Esophagus squamous epithelium (tissue), 5 donors: ENCODE results near the gene ARHGEF37. TPM values are rescaled to one million over a fixed set of nuclear protein-coding genes. Genes with fewer than 3 reads are reported as not detected.

Experiments used
- DNase-seq: peaks from one replicate; lab custom pipeline; 2025; lab: John Stamatoyannopoulos, UW
- H3K27ac ChIP-seq, 4 donors: fragments of 200-600 bp; sonication (generic); one replicate each; pipeline ENCODE4 v1.5.1; 2016 to 2019; ENCODE audit warnings: mild to moderate bottlenecking in 1 of 4
- H3K27me3 ChIP-seq, 4 donors: fragments of 200-600 bp; sonication (generic); 1 replicate in 3 of 4; 2 replicates in 1 of 4; pipeline versions ENCODE4 v1.5.1 to v1.6.0; 2017 to 2021; ENCODE audit warnings: antibody characterized with exemption in 1 of 4
- H3K36me3 ChIP-seq, 3 donors: fragments of 200-600 bp; sonication (generic); one replicate each; pipeline ENCODE4 v1.5.1; 2016 to 2019
- H3K4me1 ChIP-seq, 3 donors: fragments of 200-600 bp; sonication (generic); one replicate each; pipeline ENCODE4 v1.5.1; 2017 to 2019
- H3K4me3 ChIP-seq, 4 donors: fragments of 200-600 bp; sonication (generic); 1 replicate in 3 of 4; 2 replicates in 1 of 4; pipeline ENCODE4 v1.5.1; 2016 to 2019; ENCODE audit warnings: mild to moderate bottlenecking in 2 of 4, moderate library complexity in 1 of 4
- H3K9me3 ChIP-seq, 3 donors: fragments of 200-600 bp; sonication (generic); one replicate each; pipeline ENCODE4 v1.5.1; 2016 to 2019
- POLR2A ChIP-seq, 4 donors: fragments of 450-650 bp; IDR thresholded peaks; one replicate each; pipeline ENCODE4 v1.6.1; 2017; ENCODE audit warnings: antibody characterized with exemption in 4 of 4, mild to moderate bottlenecking in 4 of 4, moderate library complexity in 3 of 4
- WGBS, 2 donors: methylation state at CpG; one replicate each; pipeline ENCODE4 v1.1.5; 2018; 5-methylcytosine and 5-hydroxymethylcytosine counted together
- intact Hi-C: fragments of 100-400 bp; cut with DNase I; formaldehyde crosslinking; loops from one replicate; pipeline ENCODE4 v1.15.0; 2022
- total RNA-seq, 4 donors: library from RNA; depleted of rRNA; stranded (reverse); fragments of >200 nt; gene quantifications; one replicate each; pipeline ENCODE4 v1.1.0, GENCODE V29; 2016
- TF ChIP-seq, protein P1 (sequence below), 6 experiments: fragments of 450-650 bp in 4 of 6; fragments of 200-600 bp in 2 of 6; sonication (generic) in 2 of 6; IDR thresholded peaks; one replicate each; pipeline ENCODE4 v1.5.1; 2016 to 2019; ENCODE audit warnings: antibody characterized with exemption in 6 of 6, mild to moderate bottlenecking in 4 of 6, moderate library complexity in 4 of 6
- donor health status: DM: yes; HTN: yes; CAD: no.

Gene ARHGEF37
- total RNA-seq, 4 donors from 2014 or later: 14.5 to 29.3 (median 18.0) TPM

DNA sequence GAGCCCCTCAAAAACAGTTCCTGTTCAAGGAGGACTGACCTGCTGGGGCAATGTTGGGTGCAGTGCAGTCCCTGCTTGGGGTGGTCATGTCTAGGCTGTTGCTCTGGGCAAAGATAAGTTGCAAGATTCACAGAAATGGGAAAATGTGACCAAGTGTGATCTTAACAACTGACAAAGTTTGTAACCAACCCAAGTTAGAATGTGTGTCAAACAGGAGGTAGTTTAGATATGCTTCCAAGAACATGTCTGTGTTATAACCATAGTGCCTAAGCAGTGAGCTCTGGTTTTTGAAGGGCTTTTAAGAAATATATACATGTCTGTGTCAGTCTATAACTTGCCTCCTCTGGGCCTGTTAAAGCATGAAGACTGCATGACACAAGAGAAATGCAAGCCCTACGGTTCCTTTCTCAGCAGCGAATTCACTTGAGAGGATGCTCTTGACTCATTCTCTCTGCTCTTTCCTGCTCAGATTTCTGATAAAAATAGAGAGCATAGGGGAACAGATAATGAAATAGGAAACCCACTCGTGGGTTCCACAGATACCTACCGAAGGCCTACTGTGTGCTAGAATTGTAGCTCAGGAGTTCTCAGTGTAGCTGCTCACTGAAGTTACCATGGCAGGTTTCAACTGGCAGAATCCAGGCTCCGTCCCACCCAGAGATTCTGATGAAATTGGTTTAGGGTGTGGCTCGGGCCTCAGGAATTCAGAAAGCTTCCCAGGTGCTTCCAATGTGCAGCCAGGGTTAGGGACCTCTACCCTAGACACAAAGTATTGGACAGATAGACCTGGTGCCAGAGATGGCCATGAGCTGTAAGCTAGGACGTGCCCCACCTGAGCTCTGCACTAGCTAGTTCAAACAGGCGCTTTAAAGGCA lies 52.4 kb downstream of the ARHGEF37 start:
- intact Hi-C loops: no loop called here
- Histone ChIP-seq H3K36me3 (peaks cover 0 to 28% (median 0%) of the 10 kb centered on the region in 3 donors), H3K27me3 (no peaks in the 10 kb centered on the region), H3K27ac (peak overlapping the region; percentile 78 to 88 (median 81)), H3K4me1 (peaks cover 12 to 57% (median 30%) of the 10 kb centered on the region in 3 donors), H3K4me3 (no peak overlapping the region), H3K9me3 (no peaks in the 10 kb centered on the region)
- DNase-seq: no peak
- TF ChIP-seq, protein P1, sequence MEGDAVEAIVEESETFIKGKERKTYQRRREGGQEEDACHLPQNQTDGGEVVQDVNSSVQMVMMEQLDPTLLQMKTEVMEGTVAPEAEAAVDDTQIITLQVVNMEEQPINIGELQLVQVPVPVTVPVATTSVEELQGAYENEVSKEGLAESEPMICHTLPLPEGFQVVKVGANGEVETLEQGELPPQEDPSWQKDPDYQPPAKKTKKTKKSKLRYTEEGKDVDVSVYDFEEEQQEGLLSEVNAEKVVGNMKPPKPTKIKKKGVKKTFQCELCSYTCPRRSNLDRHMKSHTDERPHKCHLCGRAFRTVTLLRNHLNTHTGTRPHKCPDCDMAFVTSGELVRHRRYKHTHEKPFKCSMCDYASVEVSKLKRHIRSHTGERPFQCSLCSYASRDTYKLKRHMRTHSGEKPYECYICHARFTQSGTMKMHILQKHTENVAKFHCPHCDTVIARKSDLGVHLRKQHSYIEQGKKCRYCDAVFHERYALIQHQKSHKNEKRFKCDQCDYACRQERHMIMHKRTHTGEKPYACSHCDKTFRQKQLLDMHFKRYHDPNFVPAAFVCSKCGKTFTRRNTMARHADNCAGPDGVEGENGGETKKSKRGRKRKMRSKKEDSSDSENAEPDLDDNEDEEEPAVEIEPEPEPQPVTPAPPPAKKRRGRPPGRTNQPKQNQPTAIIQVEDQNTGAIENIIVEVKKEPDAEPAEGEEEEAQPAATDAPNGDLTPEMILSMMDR (IDR thresholded peaks at IDR 0.05): no peak
- no peak for TF ChIP-seq POLR2A (IDR thresholded peaks at IDR 0.05)
- 22 to 45% methylated on average over 6 to 8 of the region's 8 CpGs for WGBS, 2 donors

DNA sequence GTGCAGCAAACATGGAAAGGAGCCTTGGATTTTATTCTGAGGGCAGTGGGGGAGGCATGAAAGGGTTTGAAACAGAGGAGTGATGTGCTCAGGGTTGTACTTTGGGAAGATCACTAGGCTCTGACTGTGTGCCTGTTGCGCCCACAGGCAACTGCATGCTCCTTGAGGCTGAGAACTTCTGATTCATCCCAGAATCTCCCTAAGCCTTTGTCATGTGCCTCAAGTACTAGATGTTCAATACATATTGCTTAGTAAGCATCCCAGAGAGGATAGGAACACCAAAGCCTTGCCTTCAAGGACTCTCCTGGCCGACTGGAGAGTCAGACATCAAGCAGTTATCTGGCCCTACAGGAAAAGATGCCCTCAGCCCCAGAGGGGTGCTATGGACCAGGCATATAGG lies 54.1 kb downstream of the ARHGEF37 start:
- Histone ChIP-seq H3K27me3 (no peaks in the 10 kb centered on the region), H3K36me3 (peaks cover 0 to 11% (median 0%) of the 10 kb centered on the region in 3 donors), H3K4me3 (no peak overlapping the region), H3K27ac (peak overlapping the region; percentile 47 to 82 (median 79)), H3K9me3 (no peaks in the 10 kb centered on the region), H3K4me1 (peaks cover 12 to 69% (median 30%) of the 10 kb centered on the region in 3 donors)
- WGBS, 2 donors: 67 to 71% methylated on average over 1 of the region's 2 CpGs
- intact Hi-C loops: no loop called here
- DNase-seq: no peak
- TF ChIP-seq, protein P1 (IDR thresholded peaks at IDR 0.05): no peak
- TF ChIP-seq POLR2A (IDR thresholded peaks at IDR 0.05): no peak

DNA sequence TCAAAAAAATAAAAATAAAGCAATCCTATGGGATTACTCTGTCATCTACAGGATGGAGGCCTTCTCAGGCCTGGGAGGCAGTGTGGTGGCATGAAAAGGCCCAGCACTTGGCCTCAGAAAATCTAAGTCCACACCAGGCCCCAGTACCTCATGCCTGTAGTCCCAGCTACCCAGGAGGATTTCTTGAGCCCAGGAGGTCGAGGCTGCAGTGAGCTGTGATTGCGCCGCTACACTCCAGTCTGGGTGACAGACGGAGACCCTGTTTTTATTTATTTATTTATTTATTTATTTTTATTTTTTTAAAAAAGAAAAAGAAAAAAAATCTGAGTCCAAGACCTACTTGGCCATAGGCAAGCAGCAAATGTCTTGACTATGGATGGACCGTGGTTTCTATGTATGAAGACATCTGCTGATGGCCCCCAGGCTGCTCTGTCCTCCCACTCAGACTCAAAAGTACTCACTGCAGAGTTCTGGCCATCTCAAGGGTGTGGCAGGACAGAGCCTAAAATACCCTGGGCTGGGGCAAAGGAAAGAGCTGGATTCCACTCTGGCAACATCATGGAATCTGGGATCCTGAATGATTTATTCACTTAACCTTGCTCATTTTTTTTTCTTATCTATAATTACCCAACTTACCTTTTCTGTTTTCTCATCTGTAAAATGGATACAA lies 55.0 kb downstream of the ARHGEF37 start:
- Histone ChIP-seq H3K4me3 (no peak overlapping the region), H3K9me3 (no peaks in the 10 kb centered on the region), H3K4me1 (peaks cover 12 to 76% (median 33%) of the 10 kb centered on the region in 3 donors), H3K36me3 (peaks cover 0 to 6% (median 0%) of the 10 kb centered on the region in 3 donors), H3K27me3 (no peaks in the 10 kb centered on the region), H3K27ac (no peak overlapping the region)
- DNase-seq: no peak
- TF ChIP-seq POLR2A (IDR thresholded peaks at IDR 0.05): no peak
- TF ChIP-seq, protein P1 (IDR thresholded peaks at IDR 0.05): no peak
- 94 to 100% methylated on average over 5 of the region's 5 CpGs for WGBS, 2 donors
- intact Hi-C loops: no loop called here

DNA sequence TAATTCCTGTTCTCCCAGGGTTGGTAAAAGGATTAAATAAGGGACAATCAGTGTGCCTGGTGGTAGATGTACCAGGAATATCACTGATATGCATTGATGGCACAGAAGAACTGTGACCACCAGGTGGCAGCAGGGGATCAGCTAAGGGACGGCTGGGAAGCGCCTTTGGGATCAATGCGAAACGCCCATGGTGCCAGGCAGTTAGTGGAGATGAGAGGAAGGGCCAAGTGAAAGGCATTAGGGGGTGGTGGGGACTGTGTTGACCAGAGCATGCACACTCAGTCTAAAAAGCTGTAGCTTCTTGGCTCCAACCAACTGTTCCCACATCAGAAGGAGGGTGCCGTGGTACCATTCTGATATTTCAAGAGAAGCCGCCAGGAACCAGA lies 55.6 kb downstream of the ARHGEF37 start:
- no peak overlapping the region for H3K27ac ChIP-seq
- TF ChIP-seq, protein P1 (IDR thresholded peaks at IDR 0.05): peak; percentile 72 to 95 (median 85)
- TF ChIP-seq POLR2A (IDR thresholded peaks at IDR 0.05): no peak
- no peak for DNase-seq
- peaks cover 0 to 4% (median 0%) of the 10 kb centered on the region in 3 donors for H3K36me3 ChIP-seq
- 29 to 36% methylated on average over 5 to 6 of the region's 6 CpGs for WGBS, 2 donors
- peaks cover 12 to 71% (median 28%) of the 10 kb centered on the region in 3 donors for H3K4me1 ChIP-seq
- H3K9me3 ChIP-seq: no peaks in the 10 kb centered on the region
- H3K27me3 ChIP-seq: no peaks in the 10 kb centered on the region
- intact Hi-C loops: no loop called here
- H3K4me3 ChIP-seq: no peak overlapping the region

DNA sequence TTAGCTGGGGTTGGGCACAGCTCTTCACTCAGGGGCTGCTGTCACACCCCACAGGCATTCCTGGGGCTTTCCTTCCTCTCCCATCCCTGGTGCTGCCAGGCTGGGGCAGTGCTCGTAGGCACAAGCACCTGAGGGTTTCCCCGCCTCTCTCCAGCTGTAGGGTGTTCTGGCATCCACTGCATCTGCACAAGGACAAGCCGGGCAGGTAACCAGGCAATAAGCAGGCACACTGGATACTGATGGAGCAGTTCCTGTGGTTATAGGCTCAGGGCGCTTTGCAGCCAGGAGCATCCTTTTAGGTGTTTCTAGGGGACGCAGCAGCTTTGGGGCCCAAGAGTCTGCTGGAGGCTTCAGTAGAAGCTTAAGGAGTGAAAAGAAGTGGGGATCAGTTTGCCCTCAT lies 56.8 kb downstream of the ARHGEF37 start:
- no peaks in the 10 kb centered on the region for H3K9me3 ChIP-seq
- H3K4me3 ChIP-seq: no peak overlapping the region
- intact Hi-C loops: no loop called here
- no peak overlapping the region for H3K27ac ChIP-seq
- H3K36me3 ChIP-seq: no peaks in the 10 kb centered on the region
- 100% methylated on average over 2 of the region's 5 CpGs; no CpG with 5 or more reads in 1 of the 2 donors for WGBS, 2 donors
- peaks cover 4 to 59% (median 15%) of the 10 kb centered on the region in 3 donors for H3K4me1 ChIP-seq
- DNase-seq: no peak
- H3K27me3 ChIP-seq: no peaks in the 10 kb centered on the region
- TF ChIP-seq, protein P1 (IDR thresholded peaks at IDR 0.05): no peak
- no peak for TF ChIP-seq POLR2A (IDR thresholded peaks at IDR 0.05)
